GM23248 (cell line): Measurements from ENCODE around the gene THYN1.

Experiments
- EZH2 ChIP-seq: fragments of 200-600 bp; sonication (generic); IDR thresholded peaks from 2 replicates; pipeline ENCODE4 v1.6.1; 2018; ENCODE audit warnings: antibody characterized with exemption, mild to moderate bottlenecking; ENCODE audit not compliant: insufficient read depth, poor library complexity, severe bottlenecking
- EZH2phosphoT487 ChIP-seq: fragments of 200-600 bp; sonication (generic); IDR thresholded peaks from 2 replicates; pipeline ENCODE4 v1.6.1; 2018; ENCODE audit warnings: antibody characterized with exemption, moderate library complexity, mild to moderate bottlenecking, low read depth; ENCODE audit not compliant: insufficient read depth

DNA sequence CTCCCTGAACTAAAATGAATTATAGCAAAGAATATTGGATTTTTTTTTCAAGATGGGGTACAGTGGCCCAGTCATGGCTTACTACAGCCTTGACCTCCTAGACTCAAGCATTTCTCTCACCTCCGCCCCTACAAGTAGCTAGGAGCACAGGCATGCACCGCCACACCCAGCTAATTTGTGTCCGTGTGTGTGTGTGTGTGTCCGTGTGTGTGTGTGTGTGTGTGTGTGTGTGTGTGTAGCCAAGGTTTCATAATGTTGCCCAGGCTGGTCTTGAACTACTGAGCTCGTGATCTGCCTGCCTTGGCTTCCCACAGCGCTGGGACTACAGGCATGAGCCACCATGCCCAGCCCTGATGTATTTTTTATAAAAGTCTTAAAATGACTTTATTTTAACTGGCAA is 12.6 kb downstream of the THYN1 start:
- no peak for TF ChIP-seq EZH2
- no peak for TF ChIP-seq EZH2phosphoT487
